Body of pancreas (tissue), 4 donors: ENCODE measurements around the gene IL1R2. TPM values are rescaled to one million over a fixed set of nuclear protein-coding genes. Genes with fewer than 3 reads are reported as not detected.

ENCODE experiments used
- ATAC-seq: fragments of 150-250 bp; one replicate; pipeline ENCODE4 v1.9.1; 2016
- DNase-seq, 4 donors: peaks; one replicate each; pipeline ENCODE4 v3.0.0-alpha.2; 2019
- H3K27ac ChIP-seq, 4 donors: fragments of 200-600 bp; sonication (generic); 1 replicate in 3 of 4; 2 replicates in 1 of 4; pipeline versions ENCODE4 v1.5.1 to v1.6.1; 2016 to 2019; ENCODE audit warnings: mild to moderate bottlenecking in 1 of 4, mixed read lengths in 1 of 4, moderate library complexity in 1 of 4
- H3K27me3 ChIP-seq, 2 donors: fragments of 200-600 bp; sonication (generic); one replicate each; pipeline ENCODE4 v1.6.0; 2016; ENCODE audit warnings: mild to moderate bottlenecking in 1 of 2
- H3K36me3 ChIP-seq, 2 donors: fragments of 200-600 bp; sonication (generic); replicated peaks in 1 of 2; 2 replicates each; pipeline ENCODE4 v1.5.1; 2016; ENCODE audit warnings: low read depth in 2 of 2; ENCODE audit not compliant: insufficient read depth in 1 of 2
- H3K4me1 ChIP-seq: fragments of 200-600 bp; sonication (generic); one replicate; pipeline ENCODE4 v1.6.0; 2016
- H3K4me3 ChIP-seq, 2 donors: fragments of 200-600 bp; sonication (generic); 1 replicate in 1 of 2; 2 replicates in 1 of 2; pipeline ENCODE4 v1.5.1; 2016 to 2019
- H3K9me3 ChIP-seq, 3 donors: fragments of 200-600 bp; sonication (generic); 1 replicate in 2 of 3; 2 replicates in 1 of 3; pipeline ENCODE4 v1.5.1; 2016
- POLR2A ChIP-seq, 3 donors: fragments of 450-650 bp; IDR thresholded peaks; one replicate each; pipeline ENCODE4 v1.6.1; 2016; ENCODE audit warnings: antibody characterized with exemption in 3 of 3, mild to moderate bottlenecking in 2 of 3
- WGBS, 2 donors: methylation state at CpG; one replicate each; pipeline ENCODE4 v1.1.5; 2017; 5-methylcytosine and 5-hydroxymethylcytosine counted together
- intact Hi-C: fragments of 100-400 bp; cut with DNase I; formaldehyde crosslinking; loops from one replicate; pipeline ENCODE4 v1.15.1; 2023
- total RNA-seq, 2 donors: library from RNA; depleted of rRNA; stranded (reverse); fragments of >200 nt; gene quantifications; one replicate each; pipeline ENCODE4 v1.1.0, GENCODE V29; 2016
- TF ChIP-seq, protein P1 (sequence below), 7 experiments: fragments of 450-650 bp in 4 of 7; fragments of 200-600 bp in 3 of 7; sonication (generic) in 3 of 7; IDR thresholded peaks; one replicate each; pipeline ENCODE4 v1.5.1; 2016 to 2019; ENCODE audit warnings: antibody characterized with exemption in 7 of 7

Gene IL1R2
- total RNA-seq, 2 donors from 2014 or later: 8.0 TPM; not detected in 1

- DNase-seq (no peak), ATAC-seq (no peak)
- Histone ChIP-seq H3K27ac (peak overlapping the region in 1 of 4 donors; percentile 71), H3K9me3 (no peaks in the 10 kb centered on the region), H3K4me3 (no peak overlapping the region), H3K4me1 (peaks cover under 1% of the 10 kb centered on the region), H3K36me3 (no peaks in the 10 kb centered on the region), H3K27me3 (no peaks in the 10 kb centered on the region)
- TF ChIP-seq POLR2A (IDR thresholded peaks at IDR 0.05): no peak
- TF ChIP-seq, protein P1, sequence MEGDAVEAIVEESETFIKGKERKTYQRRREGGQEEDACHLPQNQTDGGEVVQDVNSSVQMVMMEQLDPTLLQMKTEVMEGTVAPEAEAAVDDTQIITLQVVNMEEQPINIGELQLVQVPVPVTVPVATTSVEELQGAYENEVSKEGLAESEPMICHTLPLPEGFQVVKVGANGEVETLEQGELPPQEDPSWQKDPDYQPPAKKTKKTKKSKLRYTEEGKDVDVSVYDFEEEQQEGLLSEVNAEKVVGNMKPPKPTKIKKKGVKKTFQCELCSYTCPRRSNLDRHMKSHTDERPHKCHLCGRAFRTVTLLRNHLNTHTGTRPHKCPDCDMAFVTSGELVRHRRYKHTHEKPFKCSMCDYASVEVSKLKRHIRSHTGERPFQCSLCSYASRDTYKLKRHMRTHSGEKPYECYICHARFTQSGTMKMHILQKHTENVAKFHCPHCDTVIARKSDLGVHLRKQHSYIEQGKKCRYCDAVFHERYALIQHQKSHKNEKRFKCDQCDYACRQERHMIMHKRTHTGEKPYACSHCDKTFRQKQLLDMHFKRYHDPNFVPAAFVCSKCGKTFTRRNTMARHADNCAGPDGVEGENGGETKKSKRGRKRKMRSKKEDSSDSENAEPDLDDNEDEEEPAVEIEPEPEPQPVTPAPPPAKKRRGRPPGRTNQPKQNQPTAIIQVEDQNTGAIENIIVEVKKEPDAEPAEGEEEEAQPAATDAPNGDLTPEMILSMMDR (IDR thresholded peaks at IDR 0.05): no peak
- 75 to 79% methylated on average over 11 of the region's 11 CpGs for WGBS, 2 donors
- intact Hi-C loops: no loop called here
Observed at GRCh38 chr2:101962309-101962708, 29.5 kb upstream of the IL1R2 start.

GRCh38 chr2:101963198-101963597 is 28.6 kb upstream of the IL1R2 start:
- Histone ChIP-seq H3K27me3 (no peaks in the 10 kb centered on the region), H3K36me3 (no peaks in the 10 kb centered on the region), H3K4me1 (peaks cover 7% of the 10 kb centered on the region), H3K9me3 (no peaks in the 10 kb centered on the region), H3K27ac (no peak overlapping the region), H3K4me3 (no peak overlapping the region)
- TF ChIP-seq, protein P1 (IDR thresholded peaks at IDR 0.05): no peak
- no peak for TF ChIP-seq POLR2A (IDR thresholded peaks at IDR 0.05)
- DNase-seq (no peak), ATAC-seq (no peak)
- intact Hi-C loops: no loop called here
- 66 to 67% methylated on average over 4 of the region's 4 CpGs for WGBS, 2 donors

GRCh38 chr2:101967826-101968513 is 23.8 kb upstream of the IL1R2 start:
- Histone ChIP-seq H3K4me3 (no peak overlapping the region), H3K36me3 (no peaks in the 10 kb centered on the region), H3K9me3 (no peaks in the 10 kb centered on the region), H3K4me1 (peaks cover 11% of the 10 kb centered on the region), H3K27me3 (no peaks in the 10 kb centered on the region), H3K27ac (peak overlapping the region in 3 of 4 donors; percentile 36 to 54 (median 41))
- ATAC-seq: peak; percentile 76
- peak; percentile 31 to 65 (median 49) for DNase-seq
- TF ChIP-seq, protein P1 (IDR thresholded peaks at IDR 0.05): no peak
- no peak for TF ChIP-seq POLR2A (IDR thresholded peaks at IDR 0.05)
- 52 to 63% methylated on average over 7 of the region's 7 CpGs for WGBS, 2 donors
- intact Hi-C loops: no loop called here

DNA sequence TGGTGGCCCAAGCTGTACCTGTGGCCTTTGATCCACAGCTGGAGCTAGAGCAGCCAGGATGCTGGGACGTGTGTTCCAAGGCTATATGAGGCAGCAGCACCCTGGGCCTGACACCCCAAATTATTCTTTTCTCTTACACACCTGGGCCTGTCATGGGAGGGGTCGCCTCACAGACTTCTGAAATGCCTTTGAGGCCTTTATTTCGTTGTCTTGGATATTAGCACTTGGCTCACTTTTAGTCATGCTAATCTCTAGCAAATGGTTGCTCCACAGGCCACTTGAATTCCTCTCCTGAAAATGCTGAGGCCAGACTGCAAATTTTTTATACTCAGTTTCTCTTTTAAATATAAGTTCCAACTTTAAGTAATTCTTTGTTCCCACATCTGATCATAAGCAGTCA is 22.0 kb upstream of the IL1R2 start:
- intact Hi-C loops: no loop called here
- DNase-seq: no peak
- WGBS, 2 donors: 73 to 83% methylated on average over 3 of the region's 3 CpGs

More for the DNA sequence above, 22.0 kb upstream of the IL1R2 start:
- H3K36me3 ChIP-seq: no peaks in the 10 kb centered on the region
- no peaks in the 10 kb centered on the region for H3K9me3 ChIP-seq
- H3K27ac ChIP-seq: no peak overlapping the region
- no peaks in the 10 kb centered on the region for H3K27me3 ChIP-seq
- no peak overlapping the region for H3K4me3 ChIP-seq
- no peak for ATAC-seq
- H3K4me1 ChIP-seq: peaks cover 11% of the 10 kb centered on the region
- TF ChIP-seq, protein P1 (IDR thresholded peaks at IDR 0.05): no peak
- TF ChIP-seq POLR2A (IDR thresholded peaks at IDR 0.05): no peak
